GM18909 (cell line): Measurements from ENCODE around the gene NCF2.
"Not testable (repeated sequence)": the region's sequence is repeated elsewhere in the genome, so short reads cannot be mapped to it uniquely, and the experiment has no call there.

Source experiments
- ATAC-seq: cut with Tn5 transposase; IDR thresholded peaks from one replicate; pipeline ENCODE4 v1.9.1; 2021; ENCODE audit warnings: mild to moderate bottlenecking; ENCODE audit not compliant: unreplicated experiment, poor library complexity

NCF2 gene, protein sequence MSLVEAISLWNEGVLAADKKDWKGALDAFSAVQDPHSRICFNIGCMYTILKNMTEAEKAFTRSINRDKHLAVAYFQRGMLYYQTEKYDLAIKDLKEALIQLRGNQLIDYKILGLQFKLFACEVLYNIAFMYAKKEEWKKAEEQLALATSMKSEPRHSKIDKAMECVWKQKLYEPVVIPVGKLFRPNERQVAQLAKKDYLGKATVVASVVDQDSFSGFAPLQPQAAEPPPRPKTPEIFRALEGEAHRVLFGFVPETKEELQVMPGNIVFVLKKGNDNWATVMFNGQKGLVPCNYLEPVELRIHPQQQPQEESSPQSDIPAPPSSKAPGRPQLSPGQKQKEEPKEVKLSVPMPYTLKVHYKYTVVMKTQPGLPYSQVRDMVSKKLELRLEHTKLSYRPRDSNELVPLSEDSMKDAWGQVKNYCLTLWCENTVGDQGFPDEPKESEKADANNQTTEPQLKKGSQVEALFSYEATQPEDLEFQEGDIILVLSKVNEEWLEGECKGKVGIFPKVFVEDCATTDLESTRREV

DNA sequence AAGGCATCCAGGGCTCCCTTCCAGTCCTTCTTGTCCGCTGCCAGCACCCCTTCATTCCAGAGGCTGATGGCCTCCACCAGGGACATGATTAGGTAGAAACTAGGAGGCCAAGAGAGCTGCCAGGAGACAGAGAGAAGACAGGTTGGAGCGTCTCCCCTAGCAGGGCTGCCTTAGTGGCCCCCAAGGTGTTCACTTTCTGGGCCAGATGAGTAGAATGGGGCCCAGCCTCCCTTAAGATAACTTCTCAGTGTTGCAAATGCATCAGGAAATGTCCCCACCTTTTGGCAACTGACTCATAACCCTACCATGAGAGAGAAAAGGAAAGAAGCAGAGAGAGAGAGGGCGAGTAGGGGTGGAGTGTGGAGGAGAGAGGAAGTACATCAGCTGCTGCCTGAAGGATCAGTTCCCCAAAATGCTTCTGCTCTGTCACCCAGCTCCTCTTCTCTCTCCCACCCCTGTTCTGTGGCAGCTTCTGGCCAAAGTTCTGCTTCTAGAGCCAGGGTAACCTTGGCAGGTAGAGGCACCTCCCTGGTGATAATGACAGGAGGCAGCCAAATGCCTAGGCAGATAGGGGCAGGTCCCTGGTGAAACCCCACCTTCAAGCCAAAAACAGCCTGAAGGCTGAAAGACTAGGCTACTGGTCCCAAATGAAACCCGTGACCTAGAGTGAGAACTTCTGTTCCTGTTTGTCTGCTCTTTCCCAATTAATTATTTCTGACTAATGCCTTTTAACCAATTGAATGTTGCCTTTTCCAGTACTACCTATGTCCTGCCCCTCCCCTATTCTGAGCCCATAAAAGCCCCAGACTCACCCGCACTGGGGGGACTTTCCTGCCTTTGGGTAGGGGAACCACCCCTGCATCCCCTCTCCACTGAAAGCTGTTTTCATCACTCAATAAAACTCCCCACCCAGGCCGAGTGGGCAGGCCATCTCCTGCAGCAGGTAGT lies at the start of gene NCF2:
TSS of gene NCF2 (minus strand) at position 216 of the 948 bp plus-strand sequence. CDS start at position 86, 130 bp downstream.
- ATAC-seq = peak; percentile 84

DNA sequence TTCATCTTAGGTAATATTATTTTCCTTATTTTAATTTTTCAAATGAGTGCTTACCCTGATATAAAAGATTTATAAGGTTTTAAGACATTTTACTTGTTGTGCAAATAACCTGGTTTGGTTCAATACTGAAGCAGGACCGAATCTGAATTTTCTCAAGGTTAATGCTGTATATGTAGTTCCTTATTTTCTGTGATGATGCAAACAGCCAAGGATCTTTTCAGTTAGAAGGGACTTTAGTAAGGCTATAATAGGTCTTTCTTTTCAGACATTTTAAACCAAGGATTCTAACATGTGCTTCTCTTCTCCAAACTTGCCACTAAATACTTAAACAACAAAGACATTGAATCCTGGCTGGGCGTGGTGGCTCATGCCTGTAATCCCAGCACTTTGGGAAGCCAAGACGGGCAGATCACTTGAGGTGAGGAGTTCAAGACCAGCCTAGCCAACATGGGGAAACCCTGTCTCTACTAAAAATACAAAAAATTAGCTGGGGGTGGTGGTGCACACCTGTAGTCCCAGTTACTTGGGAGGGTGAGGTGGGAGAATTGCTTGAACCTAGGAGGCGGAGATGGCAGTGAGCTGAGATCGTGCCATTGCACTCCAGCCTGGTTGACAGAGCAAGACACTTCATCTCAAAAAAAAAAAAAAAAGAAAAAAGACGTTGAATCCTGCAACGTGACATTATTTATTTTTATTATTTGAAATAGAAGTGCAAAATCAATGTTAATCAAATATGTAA lies 48.6 kb upstream of the NCF2 start:
- ATAC-seq = no peak

DNA sequence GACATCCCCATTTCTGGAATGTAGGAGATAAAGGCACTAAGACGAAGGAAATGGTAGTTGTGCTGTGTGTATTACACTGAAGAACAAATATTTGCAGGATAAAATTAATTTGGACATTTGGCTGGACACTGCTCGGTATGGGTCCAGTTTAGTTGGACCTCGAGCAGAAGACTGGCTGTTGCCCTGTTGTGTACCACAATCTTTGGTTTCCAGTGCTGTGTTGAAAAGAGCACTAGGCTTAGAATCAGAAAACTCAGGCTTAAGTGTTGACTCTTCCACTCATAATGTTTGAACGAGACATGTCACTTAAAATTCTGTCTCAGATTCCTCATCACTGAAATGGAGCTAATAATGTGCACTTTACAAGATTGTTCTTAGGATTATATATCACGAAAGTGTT lies 46.5 kb upstream of the NCF2 start:
- no peak for ATAC-seq

DNA sequence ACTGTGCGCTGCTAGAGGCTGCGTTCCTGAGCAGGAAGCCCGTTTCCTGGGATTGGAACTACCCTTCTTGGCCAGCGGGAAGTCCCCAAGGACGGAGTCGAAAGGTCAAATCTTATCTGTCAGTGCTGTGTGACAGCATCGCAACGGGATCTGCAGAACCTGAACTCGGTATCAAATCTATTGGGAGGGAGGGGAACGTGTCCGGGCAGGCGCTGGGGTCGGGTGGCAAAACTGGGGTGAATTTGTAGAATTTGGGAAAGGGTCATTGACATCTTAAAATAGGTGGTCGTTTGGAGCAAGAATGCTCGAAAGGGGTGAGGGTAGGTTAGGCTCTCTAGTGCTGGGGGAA lies 46.0 kb upstream of the NCF2 start:
- ATAC-seq = peak; percentile 1

DNA sequence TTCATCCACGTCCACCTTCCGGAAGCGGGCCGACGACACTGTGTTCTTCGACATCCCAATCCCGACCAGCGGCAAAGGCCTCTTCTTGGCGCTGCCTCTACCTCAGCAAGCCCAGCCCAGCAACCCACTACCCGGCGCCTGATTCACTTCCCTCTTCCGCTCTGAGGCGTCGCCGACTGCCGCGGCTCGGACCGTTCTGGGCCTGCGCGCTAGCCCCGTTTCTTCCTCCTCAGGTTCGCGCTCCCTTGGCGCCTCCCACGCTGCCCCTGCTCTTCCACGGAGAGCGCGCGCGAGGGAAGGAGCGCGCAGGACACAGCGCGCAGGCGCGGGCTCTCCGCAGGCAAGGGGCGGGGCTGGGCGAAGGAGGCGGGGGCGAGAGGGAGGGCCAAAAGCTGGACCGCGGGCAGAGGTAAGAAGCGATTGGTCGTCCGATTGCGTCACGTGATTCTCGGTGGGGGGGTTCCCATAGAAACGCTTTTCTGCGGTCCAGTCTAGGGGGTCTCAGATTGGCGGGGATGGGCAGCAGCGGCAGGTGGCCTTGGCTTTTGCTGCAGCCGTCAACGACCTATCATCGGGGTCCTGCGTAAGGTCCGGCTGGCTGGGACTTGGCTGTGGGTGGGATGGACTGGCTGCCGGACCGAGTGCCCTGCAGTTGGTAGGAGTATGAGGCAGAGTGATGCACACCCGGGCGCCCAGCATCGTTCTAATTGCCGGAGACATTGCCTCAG lies 45.5 kb upstream of the NCF2 start, which contains the start of gene ARPC5:
TSS of gene ARPC5 (minus strand) at position 178 of the 728 bp plus-strand sequence. CDS start at position 54, 124 bp downstream.
- peak; percentile 88 for ATAC-seq

DNA sequence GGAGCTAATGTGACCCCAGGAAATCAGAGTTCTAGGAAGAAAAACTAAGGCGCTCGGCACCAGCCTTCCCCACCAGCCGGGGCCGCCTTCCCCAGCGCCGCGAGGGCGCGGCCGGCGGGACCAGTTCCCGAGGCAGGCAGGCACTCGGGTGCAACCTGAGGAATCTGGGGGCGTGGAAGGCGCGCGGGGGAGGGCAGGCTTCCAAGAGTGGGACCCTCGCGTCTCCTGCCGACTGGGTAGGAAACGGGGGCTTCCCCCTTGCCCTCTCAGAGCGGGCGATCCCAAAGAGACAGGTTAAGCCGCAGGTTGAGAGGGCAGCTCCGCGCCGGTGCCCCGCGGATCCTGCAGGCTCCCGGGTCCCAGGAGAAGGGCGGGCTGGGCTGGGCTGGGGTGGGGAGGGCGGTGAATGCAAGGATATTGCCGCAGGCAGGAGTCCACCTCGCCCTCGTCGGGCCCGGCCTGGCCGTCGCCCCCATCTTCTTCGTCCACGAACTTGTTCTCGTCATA lies 44.9 kb upstream of the NCF2 start:
- peak; percentile 4 for ATAC-seq

DNA sequence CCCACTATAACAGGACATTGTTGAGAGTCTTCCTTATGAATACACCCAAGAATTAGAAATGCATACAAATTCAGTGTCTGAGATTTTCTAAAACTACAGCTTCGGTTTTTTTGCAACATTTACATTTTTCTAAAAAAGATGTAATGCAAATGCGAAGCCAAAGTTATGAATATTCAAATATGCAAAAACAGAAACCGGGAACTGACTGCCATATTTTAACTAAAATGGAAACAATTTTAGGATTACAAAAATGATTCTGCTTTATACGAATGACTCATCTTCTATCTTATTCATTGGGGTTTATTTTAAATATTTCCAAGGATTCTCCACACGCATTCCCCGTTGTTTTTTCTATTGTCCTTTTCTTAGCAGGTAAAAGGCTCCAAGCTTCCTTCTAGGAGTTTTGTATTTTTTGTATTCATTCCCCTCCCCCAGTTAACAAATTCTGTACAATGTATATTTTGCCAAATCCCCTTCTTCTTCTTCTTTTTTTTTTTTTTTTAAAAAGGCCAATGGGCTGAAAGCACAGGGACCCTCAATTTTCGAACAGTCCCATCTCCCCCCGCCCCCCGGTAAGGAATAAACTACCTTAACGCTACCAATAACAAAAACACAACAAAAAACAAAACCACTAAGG lies 44.3 kb upstream of the NCF2 start:
- ATAC-seq = no peak

DNA sequence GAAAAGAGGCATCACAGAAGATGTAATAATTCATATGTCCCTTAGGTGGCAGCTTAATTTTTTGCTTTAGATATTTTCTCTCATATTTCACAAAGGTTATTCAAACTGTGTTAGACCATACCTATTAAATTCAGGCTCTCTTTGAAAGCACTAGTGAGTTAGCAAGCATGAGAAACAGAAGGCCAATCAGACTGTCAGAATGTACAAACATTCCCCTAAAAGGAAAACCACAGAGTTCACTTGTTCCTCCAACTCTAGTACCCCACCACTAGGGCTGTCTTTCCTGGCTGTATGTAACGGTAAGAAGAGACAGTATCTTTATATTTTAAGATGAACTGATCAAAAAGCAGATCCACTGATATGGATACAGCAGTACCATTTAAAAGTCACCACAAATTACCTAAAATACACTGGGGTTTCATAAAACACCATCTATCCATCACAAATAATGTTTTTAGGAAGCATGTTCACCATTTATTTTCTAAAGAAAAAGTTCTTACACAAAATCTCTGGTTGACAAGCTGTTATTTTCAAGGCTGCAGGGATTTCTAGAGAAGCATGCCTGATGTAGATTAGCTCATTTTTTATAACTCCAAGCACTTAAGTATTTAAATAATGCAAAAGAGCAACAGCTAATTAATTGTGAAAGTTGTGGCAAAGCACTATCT lies 43.6 kb upstream of the NCF2 start:
- peak; percentile 52 for ATAC-seq

DNA sequence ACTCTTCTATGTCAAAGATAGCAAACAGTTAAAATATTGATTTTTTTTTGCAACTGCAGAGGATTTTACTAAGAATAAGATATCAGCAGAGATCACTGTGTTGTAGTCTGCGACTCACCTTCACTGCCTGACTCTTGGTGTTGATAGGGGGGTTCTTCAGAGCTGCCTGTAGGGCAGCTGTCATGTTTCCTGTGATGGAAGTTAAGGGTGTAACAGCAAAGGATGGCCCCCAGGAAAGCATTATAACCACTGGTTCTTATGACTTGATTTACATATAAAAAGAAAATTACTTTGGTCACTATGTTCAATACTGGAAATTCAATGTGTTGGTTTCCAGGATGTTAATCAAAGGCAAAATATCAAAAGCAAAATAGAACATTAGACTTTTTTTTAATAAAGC lies 42.7 kb upstream of the NCF2 start:
- ATAC-seq = no peak

DNA sequence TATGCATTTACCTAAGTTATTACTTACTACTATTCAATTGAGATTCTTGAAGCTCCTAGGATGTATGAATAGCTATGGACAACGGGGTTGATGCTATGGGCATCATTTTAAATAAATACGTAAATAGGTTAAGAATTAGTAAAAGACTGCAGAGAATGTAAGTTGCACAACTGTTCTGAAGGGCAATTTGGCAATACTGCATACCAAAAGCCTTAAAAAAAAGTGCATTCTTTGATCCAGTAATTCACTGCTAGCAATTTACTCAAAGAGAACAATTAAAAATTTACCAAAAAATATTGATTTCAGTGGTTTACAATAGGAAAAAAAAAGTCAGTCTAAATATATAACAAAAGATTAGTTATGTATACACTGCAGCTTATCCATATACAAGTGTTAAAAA lies 41.9 kb upstream of the NCF2 start:
- ATAC-seq = no peak

DNA sequence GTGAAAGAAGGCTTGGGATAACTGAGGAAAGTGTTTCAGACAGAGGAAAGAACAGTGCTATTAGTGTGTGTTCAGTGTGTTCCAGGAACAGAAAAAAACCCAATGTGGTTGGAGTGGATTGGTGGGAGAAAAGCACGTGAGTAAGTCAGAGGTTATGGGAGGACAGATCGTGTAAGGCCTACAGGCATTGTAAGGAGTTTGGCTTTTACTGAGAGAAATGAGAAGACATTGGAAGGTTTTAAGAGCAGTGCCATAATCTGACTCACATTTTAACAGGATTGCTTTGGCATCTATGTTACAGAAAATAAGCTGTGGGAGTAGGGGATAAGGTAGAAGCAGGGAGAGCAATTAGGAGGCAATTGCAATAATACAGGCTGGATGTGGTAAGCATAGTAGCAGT lies 40.5 kb upstream of the NCF2 start:
- no peak for ATAC-seq

DNA sequence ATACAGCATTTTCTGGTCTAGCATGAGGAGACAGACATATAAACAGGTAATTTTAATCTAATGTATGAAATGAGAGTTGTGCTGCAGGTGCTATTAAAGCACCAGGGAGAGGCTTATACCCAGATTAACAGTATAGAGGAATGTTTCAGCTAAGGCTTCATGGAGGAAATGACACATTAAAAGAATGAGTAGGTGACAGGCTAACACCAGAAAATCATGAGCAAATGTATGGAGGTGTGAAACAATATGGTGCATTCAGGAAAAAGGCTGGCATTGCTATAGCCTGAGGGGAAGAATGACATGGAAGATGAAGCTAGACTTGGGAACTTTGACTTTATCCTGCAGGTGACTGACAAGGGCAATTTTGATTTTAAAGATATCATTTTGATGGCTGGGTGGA lies 38.3 kb upstream of the NCF2 start:
- no peak for ATAC-seq

DNA sequence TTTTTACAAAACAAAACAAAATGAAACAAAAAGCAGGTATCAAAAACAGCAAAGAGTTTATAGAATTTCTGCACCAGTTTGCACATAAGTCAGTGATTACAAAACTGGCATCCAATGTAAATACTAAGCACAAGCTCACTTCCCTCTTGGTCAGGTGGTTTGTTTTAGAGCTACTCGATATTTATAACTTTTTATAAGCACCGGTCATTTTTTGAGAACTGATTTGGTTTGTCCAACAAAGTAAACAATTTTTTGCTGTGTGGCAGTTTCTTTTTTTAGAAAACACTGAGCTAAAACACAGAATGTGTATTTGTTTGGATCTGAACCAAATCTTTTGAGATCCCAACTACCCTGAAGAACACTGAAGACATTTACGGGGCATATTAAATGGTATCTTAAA lies 36.0 kb upstream of the NCF2 start:
- not testable (repeated sequence) for ATAC-seq

DNA sequence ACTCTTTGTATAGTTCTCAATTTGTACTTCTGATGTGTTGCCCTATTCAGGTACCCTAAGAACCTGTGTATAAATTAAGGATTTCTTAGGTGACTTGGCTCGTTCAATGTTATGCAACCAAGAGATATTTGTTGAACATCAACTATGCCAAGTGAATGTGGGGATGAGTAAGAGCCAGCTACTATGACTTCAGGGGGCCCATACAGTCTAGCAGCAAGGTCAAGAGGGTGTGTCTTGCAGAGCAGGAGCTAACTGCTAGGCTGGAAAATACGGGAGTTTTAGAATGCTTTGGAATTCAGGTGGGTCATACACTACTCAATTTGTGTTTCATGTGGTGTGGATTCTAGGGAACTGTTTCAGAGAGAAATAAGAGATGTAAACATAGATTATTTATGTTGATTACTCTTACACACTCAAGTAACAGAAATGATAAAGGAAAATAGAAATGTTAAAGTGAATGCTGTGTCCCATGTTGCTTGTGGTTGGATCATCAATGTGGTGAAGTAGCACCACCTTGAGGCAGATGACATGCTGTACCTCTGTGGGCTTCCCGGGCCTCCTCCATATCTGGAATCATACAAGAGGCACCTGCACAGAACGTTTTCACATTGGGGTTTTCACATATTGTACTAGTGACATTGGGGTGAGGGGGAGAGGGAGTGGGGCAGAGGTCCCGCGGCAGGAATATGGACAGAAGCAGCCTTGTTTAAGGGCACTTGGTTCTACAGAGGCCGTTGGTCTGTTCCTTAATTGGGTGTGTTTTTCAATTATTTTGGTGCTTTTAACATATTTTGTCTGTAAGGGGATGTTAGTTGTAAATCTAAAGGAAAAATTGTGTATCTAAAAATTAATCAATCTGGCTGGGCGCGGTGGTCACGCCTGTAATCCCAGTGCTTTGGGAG lies 32.9 kb upstream of the NCF2 start:
- peak; percentile 85 for ATAC-seq

DNA sequence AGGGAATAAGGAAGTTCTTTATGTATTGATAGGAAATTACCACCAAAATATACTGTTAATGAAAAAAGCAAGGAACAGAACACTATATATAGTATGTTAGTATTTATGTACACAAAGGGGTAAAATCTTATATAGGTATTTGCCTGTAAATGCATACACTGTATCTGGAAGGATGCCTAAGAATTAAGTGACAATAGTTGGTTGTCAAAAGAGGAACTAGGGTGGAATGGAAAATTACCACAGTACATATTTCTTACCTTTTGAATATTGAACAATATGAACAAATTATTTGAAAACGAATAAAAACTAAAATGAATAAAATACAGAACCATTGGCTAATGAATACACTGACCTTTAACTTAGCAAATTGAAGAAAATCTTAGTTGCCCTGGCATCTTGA lies 31.8 kb upstream of the NCF2 start:
- ATAC-seq = no peak

DNA sequence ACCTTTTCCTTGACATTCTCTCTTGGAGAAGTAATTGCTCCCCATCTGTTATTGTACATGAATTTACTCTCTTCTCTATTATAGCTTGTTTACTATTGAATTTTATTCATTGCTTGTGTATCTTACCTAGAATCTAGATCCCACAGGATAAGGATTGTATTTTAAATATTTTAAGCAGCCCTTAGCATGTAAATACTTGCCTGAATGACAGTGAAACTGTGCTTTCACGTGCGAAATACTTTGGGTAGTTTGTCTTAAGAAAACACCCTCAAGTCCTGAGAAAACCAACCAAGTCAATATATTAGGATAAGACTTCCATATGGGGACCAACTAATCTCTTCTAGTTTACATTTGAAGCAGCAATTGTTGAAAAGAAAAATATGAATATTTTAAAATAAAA lies 30.1 kb upstream of the NCF2 start:
- no peak for ATAC-seq

DNA sequence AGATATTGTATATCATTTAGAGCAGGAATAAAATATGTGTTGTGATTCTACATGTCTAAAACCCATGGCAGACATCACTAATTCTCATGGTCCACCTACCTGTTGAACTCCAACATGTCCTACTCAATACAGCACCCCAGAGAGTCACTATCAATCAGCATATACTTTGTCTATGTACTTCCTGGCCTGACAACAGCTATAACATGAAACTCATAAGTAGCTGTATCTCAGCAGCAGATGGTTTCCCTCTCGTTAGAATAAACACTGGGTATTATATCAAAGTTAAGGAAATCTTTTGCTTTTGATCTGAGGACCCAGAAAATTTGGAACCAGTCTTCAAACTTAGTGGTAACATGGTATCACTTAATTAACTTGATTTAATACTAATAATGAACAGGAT lies 29.5 kb upstream of the NCF2 start:
- ATAC-seq = no peak
